Neural cell (in vitro differentiated cells): ENCODE data around the gene NME8. TPM values are rescaled to one million over a fixed set of nuclear protein-coding genes. Genes with fewer than 3 reads are reported as not detected.

ENCODE experiments used
- H2AFZ ChIP-seq: fragments of 200-600, 300-800 bp; sonication (generic), shearing (Covaris generic); 2 replicates; pipeline ENCODE4 v1.6.0; 2014; ENCODE audit warnings: low read depth, mild to moderate bottlenecking, antibody characterized with exemption, low read length, moderate library complexity
- H3F3A ChIP-seq: fragments of 200-600 bp; shearing (Covaris generic); 2 replicates; pipeline ENCODE4 v1.6.1; 2016; ENCODE audit warnings: mild to moderate bottlenecking, moderate library complexity, mixed read lengths, antibody characterized with exemption, low read length; ENCODE audit not compliant: insufficient read depth, poor library complexity, severe bottlenecking
- H3K27ac ChIP-seq: fragments of 200-600, 300-800 bp; sonication (generic), shearing (Covaris generic); 2 replicates; pipeline ENCODE4 v1.5.1; 2014; ENCODE audit warnings: mild to moderate bottlenecking, low read length, moderate library complexity
- H3K27me3 ChIP-seq: fragments of 300-800, 200-600 bp; sonication (generic), shearing (Covaris generic); 2 replicates; pipeline ENCODE4 v1.6.0; 2014; ENCODE audit warnings: mild to moderate bottlenecking, low read depth, low read length, moderate library complexity; ENCODE audit not compliant: insufficient read depth
- H3K36me3 ChIP-seq: fragments of 300-800, 200-600 bp; sonication (generic), shearing (Covaris generic); 2 replicates; pipeline ENCODE4 v1.5.1; 2014; ENCODE audit warnings: mild to moderate bottlenecking, antibody characterized with exemption, low read length, moderate library complexity; ENCODE audit not compliant: insufficient read depth
- H3K4me2 ChIP-seq: fragments of 300-800, 200-600 bp; sonication (generic), shearing (Covaris generic); 2 replicates; pipeline ENCODE4 v1.6.0; 2014; ENCODE audit warnings: mild to moderate bottlenecking, low read length
- H3K4me3 ChIP-seq: fragments of 300-800, 200-600 bp; sonication (generic), shearing (Covaris generic); 2 replicates; pipeline ENCODE4 v1.5.1; 2014; ENCODE audit warnings: mild to moderate bottlenecking, low read length, moderate library complexity
- H3K79me2 ChIP-seq: fragments of 200-600 bp; shearing (Covaris generic); replicated peaks from 2 replicates; pipeline ENCODE4 v1.6.0; 2014; ENCODE audit warnings: mild to moderate bottlenecking, low read length, moderate library complexity; ENCODE audit not compliant: insufficient read depth
- H3K9ac ChIP-seq: fragments of 300-800, 200-600 bp; sonication (generic), shearing (Covaris generic); 2 replicates; pipeline ENCODE4 v1.6.1; 2016; ENCODE audit warnings: mild to moderate bottlenecking, low read length, mixed read lengths
- H3K9me2 ChIP-seq: fragments of 200-600 bp; shearing (Covaris generic); 2 replicates; pipeline ENCODE4 v1.6.1; 2016; ENCODE audit warnings: mild to moderate bottlenecking, low read length, mixed read lengths; ENCODE audit not compliant: insufficient read depth
- H3K9me3 ChIP-seq: fragments of 200-600, 300-800 bp; sonication (generic), shearing (Covaris generic); 2 replicates; pipeline ENCODE4 v1.6.1; 2016; ENCODE audit warnings: mild to moderate bottlenecking, mixed run types, low read length, moderate library complexity, mixed read lengths
- H4K20me1 ChIP-seq: fragments of 200-600 bp; shearing (Covaris generic); 2 replicates; pipeline ENCODE4 v1.6.1; 2016; ENCODE audit warnings: mild to moderate bottlenecking, mixed run types; ENCODE audit not compliant: insufficient read depth
- EP300 ChIP-seq: fragments of 450-650 bp; conservative IDR thresholded peaks from 2 replicates; pipeline ENCODE4 v1.6.1; 2014; ENCODE audit warnings: antibody characterized with exemption, mild to moderate bottlenecking, moderate library complexity; ENCODE audit not compliant: poor library complexity, severe bottlenecking
- EZH2 ChIP-seq: fragments of 200-600, 300-800 bp; shearing (Covaris generic), sonication (generic); IDR thresholded peaks from 2 replicates; pipeline ENCODE4 v1.6.1; 2014; ENCODE audit warnings: antibody characterized with exemption, low read length, borderline replicate concordance, mild to moderate bottlenecking; ENCODE audit not compliant: insufficient read depth, poor library complexity, severe bottlenecking
- MXI1 ChIP-seq: fragments of 450-650 bp; conservative IDR thresholded peaks from 2 replicates; pipeline ENCODE4 v1.6.1; 2014; ENCODE audit warnings: antibody characterized with exemption, mild to moderate bottlenecking; ENCODE audit not compliant: poor library complexity, severe bottlenecking
- POLR2AphosphoS5 ChIP-seq: IDR thresholded peaks from 2 replicates; pipeline ENCODE4 v1.6.1; 2012
- RAD21 ChIP-seq: fragments of 450-650 bp; conservative IDR thresholded peaks from 2 replicates; pipeline ENCODE4 v1.6.1; 2014; ENCODE audit warnings: antibody characterized with exemption, mild to moderate bottlenecking, moderate library complexity
- SMC3 ChIP-seq: fragments of 450-650 bp; conservative IDR thresholded peaks from 2 replicates; pipeline ENCODE4 v1.6.1; 2014; ENCODE audit warnings: antibody characterized with exemption, mild to moderate bottlenecking, moderate library complexity; ENCODE audit not compliant: poor library complexity
- TAF1 ChIP-seq: IDR thresholded peaks from 2 replicates; pipeline ENCODE4 v1.6.1; 2012; ENCODE audit warnings: low read depth
- polyA plus RNA-seq: library from polyadenylated mRNA; depleted of rRNA; stranded (reverse); fragments of >200 nt; gene quantifications from 2 replicates; pipeline ENCODE4 v1.2.3, GENCODE V29; 2014
- TF ChIP-seq, protein P1 (sequence below): fragments of 450-650 bp; IDR thresholded peaks from 2 replicates; pipeline ENCODE4 v1.5.1; 2014; ENCODE audit warnings: antibody characterized with exemption, mild to moderate bottlenecking, moderate library complexity; ENCODE audit not compliant: poor library complexity, severe bottlenecking
- TF ChIP-seq, protein P2 (sequence below): IDR thresholded peaks from 2 replicates; pipeline ENCODE4 v1.6.1; 2012; ENCODE audit warnings: borderline replicate concordance

NME8 gene
- polyA plus RNA-seq, 1 donor from 2014 or later, result not detected

DNA sequence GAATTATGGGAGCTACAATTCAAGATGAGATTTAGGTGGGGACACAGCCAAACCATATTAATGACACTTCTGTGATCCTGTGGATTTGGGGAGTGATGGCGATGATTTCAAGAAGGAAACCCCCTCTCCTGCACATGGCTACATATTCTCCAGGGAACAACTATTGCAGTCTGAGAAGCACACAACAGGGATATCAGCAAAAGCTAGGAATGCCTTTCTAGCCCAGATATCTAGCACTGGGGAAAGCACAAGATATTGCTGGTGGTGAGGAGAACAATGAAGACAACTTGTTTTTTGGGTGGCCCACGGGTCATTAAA lies 96.3 kb downstream of the NME8 start:
- Histone ChIP-seq H3K27me3 (no peaks in the 10 kb centered on the region), H3K9ac (no peak overlapping the region), H3K9me3 (no peaks in the 10 kb centered on the region), H3K27ac (no peak overlapping the region), H4K20me1 (no peaks in the 10 kb centered on the region), H3K4me3 (no peak overlapping the region), H3K79me2 (no peaks in the 10 kb centered on the region), H3K4me2 (no peak overlapping the region), H3K9me2 (no peaks in the 10 kb centered on the region), H3F3A (no peaks in the 10 kb centered on the region), H2AFZ (no peak overlapping the region), H3K36me3 (no peaks in the 10 kb centered on the region)
- TF ChIP-seq MXI1 (no peak), EZH2 (no peak)
- TF ChIP-seq, protein P1, sequence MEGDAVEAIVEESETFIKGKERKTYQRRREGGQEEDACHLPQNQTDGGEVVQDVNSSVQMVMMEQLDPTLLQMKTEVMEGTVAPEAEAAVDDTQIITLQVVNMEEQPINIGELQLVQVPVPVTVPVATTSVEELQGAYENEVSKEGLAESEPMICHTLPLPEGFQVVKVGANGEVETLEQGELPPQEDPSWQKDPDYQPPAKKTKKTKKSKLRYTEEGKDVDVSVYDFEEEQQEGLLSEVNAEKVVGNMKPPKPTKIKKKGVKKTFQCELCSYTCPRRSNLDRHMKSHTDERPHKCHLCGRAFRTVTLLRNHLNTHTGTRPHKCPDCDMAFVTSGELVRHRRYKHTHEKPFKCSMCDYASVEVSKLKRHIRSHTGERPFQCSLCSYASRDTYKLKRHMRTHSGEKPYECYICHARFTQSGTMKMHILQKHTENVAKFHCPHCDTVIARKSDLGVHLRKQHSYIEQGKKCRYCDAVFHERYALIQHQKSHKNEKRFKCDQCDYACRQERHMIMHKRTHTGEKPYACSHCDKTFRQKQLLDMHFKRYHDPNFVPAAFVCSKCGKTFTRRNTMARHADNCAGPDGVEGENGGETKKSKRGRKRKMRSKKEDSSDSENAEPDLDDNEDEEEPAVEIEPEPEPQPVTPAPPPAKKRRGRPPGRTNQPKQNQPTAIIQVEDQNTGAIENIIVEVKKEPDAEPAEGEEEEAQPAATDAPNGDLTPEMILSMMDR, result no peak

DNA sequence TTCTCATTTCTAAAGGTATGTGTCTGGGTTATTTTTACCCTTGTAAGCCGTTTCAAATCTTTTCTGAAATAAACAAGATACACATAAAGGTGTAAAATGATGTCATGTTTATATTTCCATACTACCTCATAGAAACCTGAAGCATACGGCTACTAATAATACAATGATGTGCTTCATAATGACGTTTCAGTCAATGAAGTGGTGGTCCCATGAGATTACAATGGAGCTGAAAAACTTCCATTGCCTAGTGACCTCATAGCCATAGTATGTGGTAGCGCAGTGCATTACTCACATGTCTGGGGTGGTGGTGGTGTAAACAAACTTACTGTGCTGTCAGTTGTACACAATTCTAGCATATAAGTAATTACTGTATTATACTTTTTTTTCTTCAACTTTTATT lies 96.9 kb downstream of the NME8 start:
- no peak for TF ChIP-seq TAF1
- TF ChIP-seq EP300, result no peak
- TF ChIP-seq, protein P2, sequence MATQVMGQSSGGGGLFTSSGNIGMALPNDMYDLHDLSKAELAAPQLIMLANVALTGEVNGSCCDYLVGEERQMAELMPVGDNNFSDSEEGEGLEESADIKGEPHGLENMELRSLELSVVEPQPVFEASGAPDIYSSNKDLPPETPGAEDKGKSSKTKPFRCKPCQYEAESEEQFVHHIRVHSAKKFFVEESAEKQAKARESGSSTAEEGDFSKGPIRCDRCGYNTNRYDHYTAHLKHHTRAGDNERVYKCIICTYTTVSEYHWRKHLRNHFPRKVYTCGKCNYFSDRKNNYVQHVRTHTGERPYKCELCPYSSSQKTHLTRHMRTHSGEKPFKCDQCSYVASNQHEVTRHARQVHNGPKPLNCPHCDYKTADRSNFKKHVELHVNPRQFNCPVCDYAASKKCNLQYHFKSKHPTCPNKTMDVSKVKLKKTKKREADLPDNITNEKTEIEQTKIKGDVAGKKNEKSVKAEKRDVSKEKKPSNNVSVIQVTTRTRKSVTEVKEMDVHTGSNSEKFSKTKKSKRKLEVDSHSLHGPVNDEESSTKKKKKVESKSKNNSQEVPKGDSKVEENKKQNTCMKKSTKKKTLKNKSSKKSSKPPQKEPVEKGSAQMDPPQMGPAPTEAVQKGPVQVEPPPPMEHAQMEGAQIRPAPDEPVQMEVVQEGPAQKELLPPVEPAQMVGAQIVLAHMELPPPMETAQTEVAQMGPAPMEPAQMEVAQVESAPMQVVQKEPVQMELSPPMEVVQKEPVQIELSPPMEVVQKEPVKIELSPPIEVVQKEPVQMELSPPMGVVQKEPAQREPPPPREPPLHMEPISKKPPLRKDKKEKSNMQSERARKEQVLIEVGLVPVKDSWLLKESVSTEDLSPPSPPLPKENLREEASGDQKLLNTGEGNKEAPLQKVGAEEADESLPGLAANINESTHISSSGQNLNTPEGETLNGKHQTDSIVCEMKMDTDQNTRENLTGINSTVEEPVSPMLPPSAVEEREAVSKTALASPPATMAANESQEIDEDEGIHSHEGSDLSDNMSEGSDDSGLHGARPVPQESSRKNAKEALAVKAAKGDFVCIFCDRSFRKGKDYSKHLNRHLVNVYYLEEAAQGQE, result no peak
- no peak for TF ChIP-seq MXI1
- TF ChIP-seq, protein P1, result no peak
- no peak for TF ChIP-seq SMC3
- TF ChIP-seq EZH2, result no peak
- no peak for TF ChIP-seq RAD21
- TF ChIP-seq POLR2AphosphoS5, result no peak
- Histone ChIP-seq H3K36me3 (no peaks in the 10 kb centered on the region), H3K9me3 (no peaks in the 10 kb centered on the region), H3K27ac (no peak overlapping the region), H3K79me2 (no peaks in the 10 kb centered on the region), H3K9me2 (no peaks in the 10 kb centered on the region), H3K4me2 (no peak overlapping the region), H3K9ac (no peak overlapping the region), H2AFZ (no peak overlapping the region), H3K27me3 (no peaks in the 10 kb centered on the region), H4K20me1 (no peaks in the 10 kb centered on the region), H3K4me3 (no peak overlapping the region), H3F3A (no peaks in the 10 kb centered on the region)
